Stimulated activated naive CD8-positive, alpha-beta T cell treated with anti-CD3 and anti-CD28 coated beads, Interleukin-15, Interleukin-2, amounts not matched to agents 100 ng/mL and 50 ng/mL, for 24 hours (primary cell): ENCODE results near the gene CLSTN2.

Experiments used
- H3K27ac Mint-ChIP-seq: one replicate; pipeline ENCODE4 v1.8.0; 2021; ENCODE audit warnings: mild to moderate bottlenecking, mixed read lengths
- H3K27me3 Mint-ChIP-seq: one replicate; pipeline ENCODE4 v1.8.0; 2021; ENCODE audit warnings: mixed read lengths
- H3K36me3 Mint-ChIP-seq: one replicate; pipeline ENCODE4 v1.8.0; 2021; ENCODE audit warnings: low read depth, mixed read lengths
- H3K4me1 Mint-ChIP-seq: one replicate; pipeline ENCODE4 v1.8.0; 2021; ENCODE audit warnings: low read depth, mixed read lengths
- H3K4me3 Mint-ChIP-seq: one replicate; pipeline ENCODE4 v1.8.0; 2021; ENCODE audit warnings: mild to moderate bottlenecking, mixed read lengths
- H3K9me3 Mint-ChIP-seq: one replicate; pipeline ENCODE4 v1.8.0; 2021; ENCODE audit warnings: mixed read lengths

CLSTN2 gene

DNA sequence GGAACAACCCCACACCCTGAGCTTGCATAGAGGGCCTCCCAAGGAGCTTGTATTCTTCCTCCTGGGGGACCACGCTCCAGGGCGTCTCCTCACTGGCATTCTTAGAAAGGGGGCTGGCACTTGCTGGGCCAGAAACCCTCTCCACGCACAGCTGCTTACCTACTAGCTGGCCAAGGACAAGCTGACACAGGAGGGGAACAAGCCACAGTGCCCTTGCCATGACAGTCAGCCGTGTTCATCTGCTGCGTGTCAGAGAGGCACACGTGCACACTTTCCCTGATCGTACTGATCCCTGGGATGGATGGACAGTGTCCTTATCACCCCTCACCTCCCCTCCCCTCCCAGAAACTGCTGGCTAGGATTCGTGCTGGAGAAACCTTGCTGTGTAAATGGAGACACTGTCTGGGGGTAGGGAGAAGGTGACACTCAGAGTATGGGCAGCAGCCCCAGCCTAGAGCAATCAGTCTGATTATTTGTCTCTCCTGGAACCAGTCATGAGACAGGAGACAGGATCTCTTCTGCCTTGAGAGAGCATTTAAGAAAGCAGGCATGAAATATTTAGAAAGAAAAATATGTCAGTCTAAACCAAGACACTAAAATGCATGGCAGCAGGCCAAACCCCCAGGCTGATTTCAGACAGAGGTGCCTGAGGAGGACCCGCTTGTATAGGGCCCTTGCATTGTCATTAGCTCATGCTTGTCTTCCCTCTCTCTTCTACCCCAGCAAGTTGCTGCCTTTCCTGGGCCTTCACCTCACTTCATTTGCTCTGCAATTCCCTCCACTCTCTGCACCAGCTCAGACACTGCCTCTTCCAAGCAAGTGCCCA, 431.1 kb downstream of the CLSTN2 start:
- H3K27me3 Mint-ChIP-seq: no peaks in the 10 kb centered on the region
- no peaks in the 10 kb centered on the region for H3K4me1 Mint-ChIP-seq
- no peaks in the 10 kb centered on the region for H3K36me3 Mint-ChIP-seq
- H3K27ac Mint-ChIP-seq: no peak overlapping the region
- no peak overlapping the region for H3K4me3 Mint-ChIP-seq
- no peaks in the 10 kb centered on the region for H3K9me3 Mint-ChIP-seq

DNA sequence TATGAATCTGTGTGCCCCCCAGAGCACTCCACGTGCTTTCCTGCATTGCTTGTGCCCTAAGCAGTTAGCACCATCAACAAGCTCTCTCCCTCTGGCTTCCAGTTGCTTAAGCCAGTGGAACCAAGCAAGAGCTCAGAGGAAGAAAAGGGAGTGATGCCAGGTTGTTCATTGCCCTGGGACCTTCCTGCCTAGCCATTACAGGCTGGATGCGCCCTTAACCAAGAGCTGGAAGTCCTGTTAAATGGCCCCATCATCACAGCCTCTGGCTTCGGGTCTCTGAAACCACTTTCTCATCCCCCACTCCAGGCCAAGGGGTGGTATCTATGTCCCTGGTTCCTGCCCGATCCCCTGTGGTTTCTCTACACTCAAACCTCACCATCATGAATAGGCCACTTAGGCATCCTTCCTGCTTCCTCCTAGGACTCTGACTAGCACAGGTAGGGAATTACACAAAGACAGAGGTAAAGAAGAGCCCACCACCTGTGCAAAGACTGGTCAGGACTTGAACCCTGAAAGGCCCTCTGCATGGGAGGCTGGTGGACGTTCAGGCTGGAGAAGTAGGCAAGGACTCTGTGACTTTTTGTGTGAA, 433.3 kb downstream of the CLSTN2 start:
- Mint-ChIP-seq H3K4me3 (no peak overlapping the region), H3K4me1 (no peaks in the 10 kb centered on the region), H3K27me3 (no peaks in the 10 kb centered on the region), H3K27ac (no peak overlapping the region), H3K9me3 (no peaks in the 10 kb centered on the region), H3K36me3 (no peaks in the 10 kb centered on the region)

DNA sequence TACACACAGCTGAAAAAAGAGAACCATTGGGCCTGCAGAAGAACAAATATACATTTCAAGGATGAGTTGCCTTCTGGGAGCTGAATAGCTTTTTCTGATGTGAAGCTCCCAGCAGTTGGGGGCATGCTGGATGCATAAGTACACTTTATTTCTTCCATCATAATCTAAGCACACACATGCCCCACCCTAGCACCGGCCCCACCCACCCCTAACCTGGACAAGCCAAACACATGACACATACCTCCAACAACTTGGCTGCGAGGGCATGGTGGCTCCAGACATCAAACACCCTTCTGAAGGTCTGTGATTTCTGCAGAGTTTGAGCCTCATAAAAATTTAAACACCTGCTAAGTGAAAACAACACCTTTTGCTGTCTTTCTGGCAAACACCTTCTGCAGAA, 435.7 kb downstream of the CLSTN2 start:
- Mint-ChIP-seq H3K36me3 (no peaks in the 10 kb centered on the region), H3K4me3 (no peak overlapping the region), H3K27ac (no peak overlapping the region), H3K9me3 (no peaks in the 10 kb centered on the region), H3K27me3 (no peaks in the 10 kb centered on the region), H3K4me1 (peaks cover 4% of the 10 kb centered on the region)

DNA sequence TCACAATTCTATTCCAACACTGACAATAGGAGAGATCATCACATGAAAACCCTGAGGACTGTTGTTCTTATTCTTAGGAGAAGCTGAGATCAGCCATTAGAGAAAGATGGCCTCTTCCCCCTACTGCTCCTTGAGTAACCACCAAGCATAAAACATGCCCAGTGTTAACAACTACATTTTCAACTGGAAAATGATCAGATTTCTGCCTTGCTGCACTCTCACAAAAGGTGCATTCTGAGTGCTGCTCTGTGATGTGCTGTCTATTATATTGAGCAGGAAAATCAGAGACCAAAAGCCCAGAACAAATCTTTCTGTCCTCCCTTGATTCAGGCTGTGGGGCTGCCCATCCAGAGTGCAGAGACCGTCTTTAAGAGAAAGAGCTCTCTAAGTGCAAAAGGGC, 438.2 kb downstream of the CLSTN2 start:
- Mint-ChIP-seq H3K27me3 (no peaks in the 10 kb centered on the region), H3K4me3 (no peak overlapping the region), H3K36me3 (no peaks in the 10 kb centered on the region), H3K9me3 (no peaks in the 10 kb centered on the region), H3K27ac (no peak overlapping the region), H3K4me1 (peaks cover 4% of the 10 kb centered on the region)

DNA sequence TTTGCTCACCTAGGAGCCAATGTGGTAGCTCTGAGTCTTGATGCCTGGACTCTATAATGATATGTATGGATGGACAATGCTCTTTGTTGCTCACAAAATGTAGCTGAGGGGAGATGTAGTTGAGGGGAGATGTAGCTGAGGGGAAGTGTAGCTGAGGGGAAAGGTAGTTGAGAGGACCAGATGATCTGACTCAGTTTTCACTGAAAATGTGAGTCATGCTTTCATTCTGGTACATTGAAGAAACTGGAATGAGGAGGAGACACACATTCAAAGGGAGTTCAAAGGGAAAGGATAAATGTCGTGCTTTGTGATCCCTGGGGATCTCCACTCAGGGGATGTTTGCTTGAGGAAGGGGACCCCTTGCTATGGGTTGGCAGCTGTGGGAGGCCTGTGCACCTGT, 440.0 kb downstream of the CLSTN2 start:
- Mint-ChIP-seq H3K27ac (no peak overlapping the region), H3K4me1 (peaks cover 4% of the 10 kb centered on the region), H3K27me3 (no peaks in the 10 kb centered on the region), H3K4me3 (no peak overlapping the region), H3K36me3 (no peaks in the 10 kb centered on the region), H3K9me3 (no peaks in the 10 kb centered on the region)

DNA sequence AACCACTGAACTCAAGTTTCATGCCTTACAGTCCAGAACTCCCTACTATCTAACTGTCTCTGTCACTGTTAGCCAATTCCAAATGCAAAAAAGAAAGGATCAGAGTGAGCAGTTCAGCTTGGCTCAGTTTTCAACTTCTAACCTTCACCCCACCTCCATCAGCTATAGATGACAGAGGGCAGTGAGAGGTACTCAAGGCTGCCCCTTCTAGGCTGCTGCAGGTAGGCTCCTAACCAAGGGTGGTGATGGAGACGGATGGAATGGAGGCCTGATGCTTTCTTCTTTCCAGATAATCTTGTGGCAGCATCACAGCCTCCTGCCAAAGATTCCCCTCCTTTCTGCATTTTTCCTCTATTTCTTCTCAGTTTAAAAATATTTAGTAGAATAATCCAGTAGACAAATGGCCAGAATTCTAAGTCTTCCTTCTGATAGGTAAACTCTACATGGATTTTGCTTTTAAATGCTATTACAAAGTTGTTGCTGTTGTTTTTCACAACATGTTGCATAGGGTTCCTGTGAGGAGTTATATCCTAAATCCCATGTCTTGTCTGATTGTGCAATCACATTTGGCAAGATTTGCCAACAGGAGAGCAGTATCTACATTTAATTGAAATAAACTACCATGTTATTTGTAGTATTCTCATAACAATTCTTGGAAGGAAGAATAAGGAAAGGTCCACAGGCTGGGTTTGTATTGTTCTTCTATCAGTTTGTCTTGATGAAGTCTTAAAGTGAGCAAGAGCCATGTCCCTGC, 441.3 kb downstream of the CLSTN2 start:
- Mint-ChIP-seq H3K27ac (no peak overlapping the region), H3K4me3 (no peak overlapping the region), H3K9me3 (no peaks in the 10 kb centered on the region), H3K27me3 (no peaks in the 10 kb centered on the region), H3K36me3 (no peaks in the 10 kb centered on the region), H3K4me1 (peaks cover 4% of the 10 kb centered on the region)

DNA sequence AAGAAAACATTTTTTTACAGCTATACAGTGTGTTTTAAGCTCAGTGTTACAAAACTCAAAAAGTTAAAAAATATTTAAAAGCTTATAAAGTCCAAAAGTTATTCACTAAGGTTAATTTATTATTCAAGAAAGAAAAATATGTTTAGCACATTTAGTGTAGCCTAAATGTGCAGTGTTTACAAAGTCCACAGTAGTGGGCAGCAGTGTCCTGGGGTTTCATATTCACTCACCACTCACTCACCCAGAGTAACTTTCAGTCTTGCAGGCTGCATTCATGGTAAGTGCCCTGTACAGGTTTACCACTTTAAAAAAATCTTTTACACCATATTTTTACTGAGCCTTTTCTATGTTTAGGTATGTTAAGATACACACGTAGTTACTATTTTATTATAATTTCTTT, 442.7 kb downstream of the CLSTN2 start:
- Mint-ChIP-seq H3K4me3 (no peak overlapping the region), H3K4me1 (peaks cover 4% of the 10 kb centered on the region), H3K27me3 (no peaks in the 10 kb centered on the region), H3K27ac (no peak overlapping the region), H3K9me3 (no peaks in the 10 kb centered on the region), H3K36me3 (no peaks in the 10 kb centered on the region)

DNA sequence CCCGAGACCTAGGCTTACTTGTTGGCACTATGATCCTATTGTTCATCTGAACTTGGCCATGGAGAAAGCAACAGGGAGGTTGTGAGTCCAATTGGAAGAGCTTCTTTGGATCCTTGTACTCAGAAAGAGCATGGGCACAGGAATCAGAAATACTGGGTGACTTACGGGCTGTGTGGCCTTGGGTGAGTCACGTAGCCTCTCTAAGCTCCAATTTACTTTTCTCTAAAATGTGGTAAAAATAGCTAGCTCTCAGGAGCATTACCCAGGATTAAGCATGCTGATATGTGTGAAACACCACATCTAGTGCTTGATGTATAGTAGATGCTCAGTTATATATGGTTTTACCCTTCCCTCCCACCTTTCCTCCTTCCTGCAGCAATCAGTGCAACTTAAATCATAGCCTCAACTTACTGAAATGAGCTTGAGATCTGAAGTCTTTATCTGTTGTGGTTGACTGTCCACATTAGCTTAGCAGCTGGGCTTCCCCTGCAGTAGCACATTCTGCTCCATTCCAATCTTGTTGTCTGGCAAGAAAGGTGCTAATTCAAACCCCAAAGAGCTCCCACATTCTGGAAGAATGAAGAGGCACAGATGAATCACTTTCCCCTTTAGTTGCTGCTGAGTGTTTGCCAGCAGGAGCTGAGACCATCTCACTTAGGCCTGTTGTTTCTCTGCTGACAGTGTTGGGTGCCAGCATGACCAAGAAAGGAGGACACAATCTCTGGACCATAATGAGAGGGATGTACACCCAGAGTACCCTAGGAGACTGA, 443.8 kb downstream of the CLSTN2 start:
- no peaks in the 10 kb centered on the region for H3K9me3 Mint-ChIP-seq
- no peak overlapping the region for H3K4me3 Mint-ChIP-seq
- no peak overlapping the region for H3K27ac Mint-ChIP-seq
- peaks cover 4% of the 10 kb centered on the region for H3K4me1 Mint-ChIP-seq
- no peaks in the 10 kb centered on the region for H3K27me3 Mint-ChIP-seq
- no peaks in the 10 kb centered on the region for H3K36me3 Mint-ChIP-seq

DNA sequence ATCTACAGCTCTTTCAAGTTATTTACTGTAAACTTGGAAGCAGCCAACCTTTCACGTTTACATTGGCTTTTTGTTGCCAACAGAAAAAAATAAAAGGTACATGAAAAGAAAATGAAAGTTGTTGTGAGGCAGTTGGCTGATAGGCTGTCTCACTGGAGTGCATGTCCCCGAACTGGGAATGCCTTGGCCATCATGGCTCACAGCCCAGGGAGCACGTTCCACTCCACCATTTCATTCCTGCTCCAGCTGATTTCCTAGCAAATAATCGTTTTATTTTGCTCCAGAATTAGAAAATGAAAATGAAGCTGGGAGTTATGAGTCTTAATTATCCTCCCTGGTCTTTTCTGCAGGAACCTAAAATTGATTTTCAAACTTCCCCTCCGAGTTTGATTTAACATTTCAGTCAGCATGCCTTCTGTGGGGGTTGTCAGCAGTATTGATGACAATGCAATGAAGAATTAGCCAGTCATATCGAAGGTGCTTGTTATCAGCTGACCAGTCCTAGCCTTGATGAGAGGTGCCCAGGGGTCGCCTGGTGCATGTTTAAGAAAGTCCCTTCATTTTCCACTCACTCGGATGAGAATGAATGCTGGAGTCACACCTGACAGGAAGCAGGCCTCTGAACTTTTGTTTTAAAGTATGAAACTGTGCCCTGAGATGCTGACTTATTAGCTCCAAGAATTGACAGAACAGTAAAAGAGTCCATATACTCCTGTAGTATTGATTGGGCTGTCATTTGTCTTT, 449.2 kb downstream of the CLSTN2 start:
- no peak overlapping the region for H3K4me3 Mint-ChIP-seq
- H3K4me1 Mint-ChIP-seq: no peaks in the 10 kb centered on the region
- no peaks in the 10 kb centered on the region for H3K9me3 Mint-ChIP-seq
- H3K27ac Mint-ChIP-seq: no peak overlapping the region
- H3K27me3 Mint-ChIP-seq: no peaks in the 10 kb centered on the region
- H3K36me3 Mint-ChIP-seq: no peaks in the 10 kb centered on the region

DNA sequence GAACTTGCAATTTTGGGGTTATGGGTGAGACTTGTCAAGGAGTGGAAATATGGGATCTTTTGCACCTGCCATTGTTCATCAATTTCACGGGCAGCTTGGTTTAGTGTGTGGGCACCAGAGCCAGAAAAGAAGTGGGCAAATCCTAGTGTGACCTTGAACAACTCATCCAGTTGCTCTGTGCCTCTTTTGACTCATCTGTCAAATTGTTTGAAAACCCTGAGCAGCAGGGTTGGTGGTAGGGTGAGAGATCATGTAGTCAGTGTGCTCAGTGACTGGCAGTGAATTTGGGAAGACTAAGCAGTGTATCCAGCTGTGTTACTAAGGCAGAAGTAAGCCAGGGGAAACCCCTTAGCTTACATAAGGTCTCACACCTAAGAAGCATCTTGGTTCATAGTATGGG, 449.9 kb downstream of the CLSTN2 start:
- Mint-ChIP-seq H3K9me3 (no peaks in the 10 kb centered on the region), H3K4me1 (no peaks in the 10 kb centered on the region), H3K27me3 (no peaks in the 10 kb centered on the region), H3K27ac (no peak overlapping the region), H3K36me3 (no peaks in the 10 kb centered on the region), H3K4me3 (no peak overlapping the region)

DNA sequence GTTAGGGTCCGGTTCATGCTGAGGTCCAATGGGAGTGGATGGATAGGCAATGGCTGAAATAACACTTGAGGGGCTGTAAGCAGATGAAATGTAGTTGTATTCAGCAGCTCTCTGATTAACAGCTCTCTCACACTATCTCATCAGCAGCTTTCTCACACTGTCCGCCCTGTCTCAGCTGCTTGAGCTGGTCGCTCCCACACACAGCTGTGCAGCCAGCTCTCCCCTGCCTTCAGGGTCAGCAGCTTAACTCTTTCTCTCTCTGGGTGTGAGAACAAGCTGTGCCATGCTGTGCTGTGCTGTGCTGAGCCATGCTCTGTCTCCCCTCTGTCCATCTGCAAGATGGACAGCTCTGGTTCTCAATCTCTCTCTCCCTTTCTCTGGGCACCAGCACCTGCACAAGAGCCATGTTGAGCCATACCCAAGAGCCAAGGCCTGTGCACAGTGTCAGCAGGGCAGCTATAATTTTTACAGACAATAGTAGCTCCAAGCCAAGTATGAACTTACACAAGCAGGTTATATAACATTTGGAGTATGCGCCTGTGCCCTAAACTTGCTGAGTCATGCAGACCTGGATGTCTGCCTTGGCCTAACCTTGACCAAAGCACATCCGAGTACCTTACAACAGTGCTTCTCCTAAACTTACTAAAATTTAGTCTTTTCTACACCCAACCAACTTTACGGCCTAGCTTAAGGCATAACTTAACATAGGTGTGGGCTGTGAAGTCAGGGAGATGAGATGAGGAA, 451.5 kb downstream of the CLSTN2 start:
- H3K9me3 Mint-ChIP-seq: no peaks in the 10 kb centered on the region
- no peaks in the 10 kb centered on the region for H3K36me3 Mint-ChIP-seq
- no peaks in the 10 kb centered on the region for H3K4me1 Mint-ChIP-seq
- H3K27me3 Mint-ChIP-seq: no peaks in the 10 kb centered on the region
- H3K27ac Mint-ChIP-seq: no peak overlapping the region
- no peak overlapping the region for H3K4me3 Mint-ChIP-seq

DNA sequence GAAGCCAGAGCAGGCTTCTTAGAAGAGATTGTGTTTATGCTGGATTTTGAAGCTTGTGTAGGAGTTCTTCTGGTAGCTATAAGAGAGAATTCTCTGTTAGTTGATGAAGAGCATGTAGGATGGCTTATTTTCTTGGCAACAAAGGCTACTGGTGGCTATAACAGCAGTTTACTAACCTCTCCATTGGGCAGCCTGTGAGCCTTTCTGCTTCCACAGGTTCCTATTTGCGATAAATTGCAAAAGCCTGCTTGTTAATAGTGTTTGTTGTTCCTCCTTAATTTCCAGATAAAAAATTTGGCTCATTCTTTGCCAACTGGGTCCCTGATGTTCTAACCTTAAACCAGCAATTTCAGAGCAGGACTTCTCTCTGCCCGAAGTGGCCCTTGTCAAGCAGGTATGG, 452.3 kb downstream of the CLSTN2 start:
- Mint-ChIP-seq H3K27me3 (no peaks in the 10 kb centered on the region), H3K27ac (no peak overlapping the region), H3K4me1 (no peaks in the 10 kb centered on the region), H3K9me3 (no peaks in the 10 kb centered on the region), H3K4me3 (no peak overlapping the region), H3K36me3 (no peaks in the 10 kb centered on the region)

DNA sequence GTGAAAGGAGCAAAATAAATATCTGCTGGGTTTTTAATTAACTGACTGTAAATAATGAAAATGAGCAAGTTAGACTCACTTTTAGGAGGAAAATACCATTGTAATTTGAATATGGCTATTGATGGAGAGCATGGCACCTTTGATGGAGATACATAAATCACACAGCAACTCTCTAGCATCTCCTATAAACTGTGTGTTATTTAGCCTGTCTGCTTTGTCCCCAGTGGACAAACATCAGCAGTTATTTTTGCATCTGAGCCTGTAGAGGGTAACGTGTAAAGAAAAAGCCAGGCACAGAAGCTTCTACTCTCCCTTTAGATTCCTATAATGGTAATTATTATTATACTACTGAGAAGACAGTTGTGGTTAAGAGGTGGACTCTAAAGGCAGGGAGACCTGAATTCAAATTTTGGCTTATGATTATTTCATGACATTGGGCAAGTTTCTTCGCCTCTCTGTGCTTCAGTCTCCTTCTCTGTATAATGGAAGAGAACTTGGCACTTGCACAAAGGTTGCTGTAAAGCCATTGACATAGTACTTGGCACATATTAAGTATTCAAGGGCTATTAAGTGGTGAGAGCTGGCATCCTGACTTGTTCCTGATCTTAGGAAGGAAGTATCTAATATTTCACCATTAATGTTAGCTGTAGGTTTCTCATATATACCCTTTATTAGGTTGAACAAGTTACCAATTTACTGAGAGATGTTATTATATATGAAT, 453.4 kb downstream of the CLSTN2 start:
- H3K27me3 Mint-ChIP-seq: no peaks in the 10 kb centered on the region
- no peak overlapping the region for H3K4me3 Mint-ChIP-seq
- H3K4me1 Mint-ChIP-seq: no peaks in the 10 kb centered on the region
- H3K36me3 Mint-ChIP-seq: no peaks in the 10 kb centered on the region
- no peak overlapping the region for H3K27ac Mint-ChIP-seq
- H3K9me3 Mint-ChIP-seq: no peaks in the 10 kb centered on the region
